SK-N-SH treated with all-trans-retinoic acid at 6 μM for 48 hours (cell line): ENCODE data around the gene PPP1R1A.

Experiments
- ARNTL ChIP-seq: fragments of 450-650 bp; formaldehyde crosslinking; IDR thresholded peaks from 2 replicates; pipeline ENCODE4 v1.5.0; 2020; ENCODE audit warnings: low read depth, mild to moderate bottlenecking, moderate library complexity, borderline replicate concordance
- BACH2 ChIP-seq: fragments of 250-450 bp; sonication (Bioruptor Pico); IDR thresholded peaks from 2 replicates; pipeline ENCODE4 v1.9.0; 2021; ENCODE audit warnings: mild to moderate bottlenecking, borderline replicate concordance
- CSDC2 ChIP-seq: fragments of 250-450 bp; sonication (Bioruptor Pico); IDR thresholded peaks from 2 replicates; pipeline ENCODE4 v1.5.0; 2020; ENCODE audit warnings: mild to moderate bottlenecking, moderate library complexity
- ESRRG ChIP-seq: fragments of 250-450 bp; sonication (Bioruptor Pico); IDR thresholded peaks from 2 replicates; pipeline ENCODE4 v1.6.1; 2021; ENCODE audit warnings: mild to moderate bottlenecking
- RARB ChIP-seq: fragments of 250-450 bp; sonication (Bioruptor Pico); IDR thresholded peaks from 2 replicates; pipeline ENCODE4 v1.8.0; 2021; ENCODE audit warnings: mild to moderate bottlenecking, moderate library complexity
- TOX ChIP-seq: fragments of 250-450 bp; sonication (Bioruptor Pico); IDR thresholded peaks from 2 replicates; pipeline ENCODE4 v1.8.0; 2021; ENCODE audit warnings: mild to moderate bottlenecking, moderate library complexity, borderline replicate concordance
- ZFP30 ChIP-seq: fragments of 450-650 bp; formaldehyde crosslinking; IDR thresholded peaks from 2 replicates; pipeline ENCODE4 v1.5.0; 2022; ENCODE audit warnings: mild to moderate bottlenecking, moderate library complexity
- ZNF8 ChIP-seq: fragments of 450-650 bp; formaldehyde crosslinking; IDR thresholded peaks from 2 replicates; pipeline ENCODE4 v1.5.0; 2020; ENCODE audit warnings: mild to moderate bottlenecking, moderate library complexity
- TF ChIP-seq, protein P1 (sequence below): fragments of 250-450 bp; sonication (Bioruptor Pico); IDR thresholded peaks from 2 replicates; pipeline ENCODE4 v1.8.0; 2021; ENCODE audit warnings: low read depth, mild to moderate bottlenecking, moderate library complexity, borderline replicate concordance

DNA sequence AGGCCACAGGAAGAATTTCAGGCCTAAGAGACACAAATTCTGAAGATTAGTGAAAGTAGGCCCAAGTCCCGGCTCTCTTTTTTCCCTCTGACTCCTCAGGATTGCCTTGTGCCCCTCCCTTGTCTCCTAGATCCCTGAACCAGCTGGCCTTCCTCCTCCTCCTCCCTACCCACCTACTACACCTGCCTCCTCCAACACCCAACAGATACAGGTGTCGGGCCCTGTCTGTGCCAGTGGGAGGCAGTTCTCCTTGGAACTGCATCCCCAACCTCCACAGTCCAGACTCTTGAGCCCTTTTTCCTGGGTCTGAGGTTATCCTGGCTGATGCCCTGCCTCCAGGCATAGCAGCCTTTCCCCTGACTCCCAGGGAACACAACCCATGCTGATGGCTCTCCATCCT is 1.8 kb downstream of the PPP1R1A start:
- TF ChIP-seq ZNF8 = no peak
- TF ChIP-seq, protein P1, sequence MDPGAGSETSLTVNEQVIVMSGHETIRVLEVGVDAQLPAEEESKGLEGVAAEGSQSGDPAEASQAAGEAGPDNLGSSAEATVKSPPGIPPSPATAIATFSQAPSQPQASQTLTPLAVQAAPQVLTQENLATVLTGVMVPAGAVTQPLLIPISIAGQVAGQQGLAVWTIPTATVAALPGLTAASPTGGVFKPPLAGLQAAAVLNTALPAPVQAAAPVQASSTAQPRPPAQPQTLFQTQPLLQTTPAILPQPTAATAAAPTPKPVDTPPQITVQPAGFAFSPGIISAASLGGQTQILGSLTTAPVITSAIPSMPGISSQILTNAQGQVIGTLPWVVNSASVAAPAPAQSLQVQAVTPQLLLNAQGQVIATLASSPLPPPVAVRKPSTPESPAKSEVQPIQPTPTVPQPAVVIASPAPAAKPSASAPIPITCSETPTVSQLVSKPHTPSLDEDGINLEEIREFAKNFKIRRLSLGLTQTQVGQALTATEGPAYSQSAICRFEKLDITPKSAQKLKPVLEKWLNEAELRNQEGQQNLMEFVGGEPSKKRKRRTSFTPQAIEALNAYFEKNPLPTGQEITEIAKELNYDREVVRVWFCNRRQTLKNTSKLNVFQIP = no peak
- no peak for TF ChIP-seq ESRRG (CRISPR knock-in tag)
- no peak for TF ChIP-seq ARNTL (CRISPR knock-in tag)
- TF ChIP-seq BACH2 (CRISPR knock-in tag) = no peak
- TF ChIP-seq RARB (CRISPR knock-in tag) = no peak
- TF ChIP-seq CSDC2 (CRISPR knock-in tag) = no peak
- no peak for TF ChIP-seq ZFP30 (CRISPR knock-in tag)
- TF ChIP-seq TOX (CRISPR knock-in tag) = no peak
